ENCODE measurements around the gene SLC25A11.

GRCh38 chr17:4958102-4958501 lies 18.3 kb upstream of the SLC25A11 start:
- no peak for TF ChIP-seq CTCF (IDR thresholded peaks at IDR 0.05; ENCODE audit: poor library complexity)
- no peak for TF ChIP-seq EZH2 (IDR thresholded peaks at IDR 0.05; ENCODE audit: borderline replicate concordance)
- TF ChIP-seq EZH2phosphoT487 (IDR thresholded peaks at IDR 0.05; ENCODE audit: low read depth, severe bottlenecking, unreplicated experiment): no peak
